ENCODE results near the gene CHAT.

DNA sequence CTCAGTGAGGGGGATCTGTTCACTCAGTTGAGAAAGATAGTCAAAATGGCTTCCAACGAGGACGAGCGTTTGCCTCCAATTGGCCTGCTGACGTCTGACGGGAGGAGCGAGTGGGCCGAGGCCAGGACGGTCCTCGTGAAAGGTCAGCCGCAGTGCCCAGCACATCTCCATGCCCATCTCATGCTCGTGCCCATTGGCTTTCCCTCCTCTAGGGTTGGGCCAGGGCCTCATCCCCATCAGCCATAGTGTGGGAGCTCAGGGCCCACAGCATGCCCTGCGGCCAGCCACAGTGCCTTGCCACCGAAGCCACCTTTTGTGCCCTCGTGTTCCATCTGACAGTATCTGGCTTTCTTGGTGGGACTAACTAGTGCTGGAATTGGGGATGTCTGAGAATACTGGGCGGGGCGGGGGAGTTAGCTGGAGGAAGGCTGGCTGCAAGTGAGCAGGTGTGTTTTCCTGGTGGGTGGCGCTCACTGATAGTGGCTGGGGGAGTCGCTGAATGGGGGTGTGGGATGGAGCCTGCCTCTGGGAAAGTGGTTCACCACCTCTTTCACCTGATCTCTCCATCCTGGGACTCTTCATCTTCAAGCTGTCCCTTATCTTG, 13.9 kb downstream of the CHAT start:
- TF ChIP-seq POLR2A (IDR thresholded peaks at IDR 0.05; ENCODE audit: low read depth, low read length), result no peak
- no peak for TF ChIP-seq TAF1 (IDR thresholded peaks at IDR 0.05; ENCODE audit: borderline replicate concordance, low read depth, low read length)
- TF ChIP-seq POLR2AphosphoS5 (IDR thresholded peaks at IDR 0.05; ENCODE audit: low read depth, low read length), result no peak

Data from GM12892 (cell line).